Vagina (tissue), 2 donors: ENCODE results near the gene C14orf119.

Source experiments
- CTCF ChIP-seq, 3 experiments: fragments of 450-650 bp in 2 of 3; fragments of 200-600 bp in 1 of 3; sonication (generic) in 1 of 3; IDR thresholded peaks; one replicate each; pipeline ENCODE4 v1.5.1; 2017 to 2019; ENCODE audit warnings: antibody characterized with exemption in 3 of 3, mild to moderate bottlenecking in 2 of 3, moderate library complexity in 2 of 3
- POLR2AphosphoS5 ChIP-seq, 2 donors: sonication (generic); formaldehyde crosslinking; IDR thresholded peaks; one replicate each; pipeline ENCODE4 v1.9.0; 2017; ENCODE audit warnings: antibody characterized with exemption in 2 of 2, mild to moderate bottlenecking in 2 of 2, low read depth in 1 of 2; ENCODE audit not compliant: insufficient read depth in 1 of 2

- TF ChIP-seq POLR2AphosphoS5 (IDR thresholded peaks at IDR 0.05; ENCODE audit: insufficient read depth in 1 of 2, low read depth in 1 of 2) = no peak
- TF ChIP-seq CTCF (IDR thresholded peaks at IDR 0.05) = no peak
Measured at GRCh38 chr14:23136566-23137133, 41.3 kb downstream of the C14orf119 start.
